Adipocyte (in vitro differentiated cells): ENCODE measurements around the gene RNF168.
"Not testable (repeated sequence)": the region's sequence is repeated elsewhere in the genome, so short reads cannot be mapped to it uniquely, and the experiment has no call there.

Experiments used
- DNase-seq: peaks from one replicate; pipeline ENCODE4 v3.0.0-alpha.2; 2015; ENCODE audit warnings: low read depth
- H3K27me3 ChIP-seq: replicated peaks from 2 replicates; pipeline ENCODE4 v1.7.0; 2013; ENCODE audit warnings: mild to moderate bottlenecking, low read length, moderate library complexity; ENCODE audit not compliant: control insufficient read depth, insufficient read depth
- H3K36me3 ChIP-seq: 2 replicates; pipeline ENCODE4 v1.7.0; 2013; ENCODE audit warnings: low read length, mild to moderate bottlenecking, moderate library complexity; ENCODE audit not compliant: control insufficient read depth, insufficient read depth, severe bottlenecking
- H3K4me1 ChIP-seq: 2 replicates; pipeline ENCODE4 v1.7.0; 2013; ENCODE audit warnings: mild to moderate bottlenecking, low read length, moderate library complexity; ENCODE audit not compliant: control insufficient read depth, insufficient read depth
- H3K4me3 ChIP-seq: 2 replicates; pipeline ENCODE4 v1.7.0; 2013; ENCODE audit warnings: mild to moderate bottlenecking, low read length, moderate library complexity
- H3K9ac ChIP-seq: 2 replicates; pipeline ENCODE4 v1.7.0; 2013; ENCODE audit warnings: mild to moderate bottlenecking, low read length, moderate library complexity
- H3K9me3 ChIP-seq: 2 replicates; pipeline ENCODE4 v1.7.0; 2013; ENCODE audit warnings: mild to moderate bottlenecking, low read length, moderate library complexity; ENCODE audit not compliant: control insufficient read depth

RNF168 gene

GRCh38 chr3:196528639-196529233, 25.2 kb upstream of the RNF168 start:
- Histone ChIP-seq H3K9me3 (no peaks in the 10 kb centered on the region), H3K4me1 (peaks cover 6% of the 10 kb centered on the region), H3K27me3 (no peaks in the 10 kb centered on the region), H3K9ac (peak overlapping the region; percentile 87), H3K36me3 (no peaks in the 10 kb centered on the region), H3K4me3 (peak overlapping the region; percentile 83)
- DNase-seq, result peak; percentile 74

- Histone ChIP-seq H3K4me3 (no peak overlapping the region), H3K36me3 (no peaks in the 10 kb centered on the region), H3K9ac (no peak overlapping the region), H3K4me1 (peaks cover 6% of the 10 kb centered on the region), H3K27me3 (no peaks in the 10 kb centered on the region), H3K9me3 (peaks cover 4% of the 10 kb centered on the region)
- no peak for DNase-seq
Measured at GRCh38 chr3:196525141-196525540, 21.6 kb upstream of the RNF168 start.

GRCh38 chr3:196524527-196524926, 21.0 kb upstream of the RNF168 start:
- Histone ChIP-seq H3K9me3 (peaks cover 10% of the 10 kb centered on the region), H3K4me1 (peaks cover 6% of the 10 kb centered on the region), H3K27me3 (no peaks in the 10 kb centered on the region), H3K4me3 (no peak overlapping the region), H3K9ac (no peak overlapping the region), H3K36me3 (no peaks in the 10 kb centered on the region)
- peak; percentile 19 for DNase-seq

- H3K9me3 ChIP-seq, result peaks cover 14% of the 10 kb centered on the region
- DNase-seq, result no peak
- no peak overlapping the region for H3K9ac ChIP-seq
- peaks cover 8% of the 10 kb centered on the region for H3K4me1 ChIP-seq
- H3K27me3 ChIP-seq, result no peaks in the 10 kb centered on the region
- no peak overlapping the region for H3K4me3 ChIP-seq
- H3K36me3 ChIP-seq, result no peaks in the 10 kb centered on the region
Measured at GRCh38 chr3:196523841-196524240, 20.3 kb upstream of the RNF168 start.

DNA sequence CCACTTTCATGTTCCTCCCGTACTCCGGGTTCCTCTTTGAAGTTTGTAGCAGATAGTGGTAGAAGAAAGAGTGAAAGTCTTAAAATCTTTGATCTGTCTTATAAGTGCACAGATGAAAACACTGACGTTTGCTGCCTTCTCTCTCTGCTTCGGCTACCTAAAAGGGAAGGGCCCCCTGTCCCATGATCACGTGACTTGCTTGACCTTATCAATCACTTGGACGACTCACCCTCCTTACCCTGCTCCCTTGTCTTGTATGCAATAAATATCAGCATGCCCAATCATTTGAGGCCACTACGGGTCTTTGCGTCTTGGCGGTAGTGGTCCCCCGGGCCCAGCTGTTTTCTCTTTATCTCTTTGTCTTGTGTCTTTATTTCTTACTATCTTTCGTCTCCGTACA, 17.7 kb upstream of the RNF168 start:
- H3K4me3 ChIP-seq, DNase-seq: not testable (repeated sequence)

GRCh38 chr3:196519718-196520082, 16.1 kb upstream of the RNF168 start:
- DNase-seq, result no peak
- H3K9me3 ChIP-seq, result peaks cover 16% of the 10 kb centered on the region

More for the DNA sequence above, 17.7 kb upstream of the RNF168 start:
- H3K9me3 ChIP-seq, result peaks cover 16% of the 10 kb centered on the region
- not testable (repeated sequence) for H3K36me3 ChIP-seq, H3K4me1 ChIP-seq, H3K27me3 ChIP-seq, H3K9ac ChIP-seq

GRCh38 chr3:196518966-196519717, 15.6 kb upstream of the RNF168 start:
- DNase-seq, result peak; percentile 96
- Histone ChIP-seq H3K4me1 (peaks cover 3% of the 10 kb centered on the region), H3K9ac (no peak overlapping the region), H3K27me3 (no peaks in the 10 kb centered on the region), H3K4me3 (no peak overlapping the region), H3K9me3 (peaks cover 16% of the 10 kb centered on the region), H3K36me3 (no peaks in the 10 kb centered on the region)

More at GRCh38 chr3:196519718-196520082, 16.1 kb upstream of the RNF168 start:
- no peaks in the 10 kb centered on the region for H3K27me3 ChIP-seq
- no peak overlapping the region for H3K4me3 ChIP-seq
- peaks cover 3% of the 10 kb centered on the region for H3K4me1 ChIP-seq
- H3K9ac ChIP-seq, result no peak overlapping the region
- H3K36me3 ChIP-seq, result no peaks in the 10 kb centered on the region

GRCh38 chr3:196517919-196518318, 14.4 kb upstream of the RNF168 start:
- H3K36me3 ChIP-seq, result no peaks in the 10 kb centered on the region
- H3K27me3 ChIP-seq, result no peaks in the 10 kb centered on the region
- H3K9ac ChIP-seq, result no peak overlapping the region
- no peak for DNase-seq
- no peak overlapping the region for H3K4me3 ChIP-seq
- peaks cover 6% of the 10 kb centered on the region for H3K4me1 ChIP-seq
- H3K9me3 ChIP-seq, result peaks cover 16% of the 10 kb centered on the region

- Histone ChIP-seq H3K9me3 (peaks cover 16% of the 10 kb centered on the region), H3K4me1 (peaks cover 6% of the 10 kb centered on the region), H3K27me3 (no peaks in the 10 kb centered on the region), H3K36me3 (no peaks in the 10 kb centered on the region), H3K4me3 (no peak overlapping the region), H3K9ac (no peak overlapping the region)
- DNase-seq, result peak; percentile 8
Measured at GRCh38 chr3:196517162-196517800, 13.7 kb upstream of the RNF168 start.

DNA sequence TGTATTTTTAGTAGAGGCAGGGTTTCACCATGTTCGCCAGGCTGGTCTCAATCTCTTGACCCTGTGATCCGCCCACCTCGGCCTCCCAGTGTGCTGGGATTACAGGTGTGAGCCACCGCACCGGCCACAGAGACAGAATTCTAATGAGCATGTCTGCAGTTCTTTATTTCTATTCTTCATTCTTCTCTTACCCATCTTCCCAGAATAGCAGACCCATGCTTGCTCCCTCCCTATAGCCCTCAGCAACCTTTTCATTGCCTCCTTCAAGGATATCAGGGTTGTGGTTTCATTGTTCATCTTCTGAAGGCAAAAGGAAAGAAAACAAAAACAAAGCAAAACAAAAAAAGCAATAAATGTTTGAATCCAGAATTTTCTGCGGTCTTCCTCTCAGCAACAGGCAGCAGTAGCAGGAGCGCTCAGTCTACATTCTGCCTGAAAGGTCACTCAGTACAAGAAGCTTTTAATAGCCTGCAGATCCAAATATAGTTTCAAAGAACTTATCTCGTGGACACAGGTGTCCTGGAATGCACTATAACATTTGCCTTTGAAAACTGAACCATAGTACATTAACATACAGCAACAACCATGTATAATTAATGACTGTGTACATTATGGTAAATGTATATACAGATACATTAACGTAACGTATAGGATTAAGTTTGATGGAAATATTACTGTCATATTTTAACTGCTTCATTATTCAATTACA, 11.5 kb upstream of the RNF168 start, which contains the start of gene SMCO1:
Gene SMCO1, minus strand, starts transcription at position 434 of the 709 bp plus-strand sequence. Its CDS starts 137 bp downstream, at position 297.
- Histone ChIP-seq H3K27me3 (peaks cover 3% of the 10 kb centered on the region), H3K4me1 (peaks cover 6% of the 10 kb centered on the region), H3K36me3 (no peaks in the 10 kb centered on the region), H3K9me3 (peaks cover 12% of the 10 kb centered on the region), H3K4me3 (no peak within 1 kb of the TSS), H3K9ac (no peak within 1 kb of the TSS)
- no peak for DNase-seq

DNA sequence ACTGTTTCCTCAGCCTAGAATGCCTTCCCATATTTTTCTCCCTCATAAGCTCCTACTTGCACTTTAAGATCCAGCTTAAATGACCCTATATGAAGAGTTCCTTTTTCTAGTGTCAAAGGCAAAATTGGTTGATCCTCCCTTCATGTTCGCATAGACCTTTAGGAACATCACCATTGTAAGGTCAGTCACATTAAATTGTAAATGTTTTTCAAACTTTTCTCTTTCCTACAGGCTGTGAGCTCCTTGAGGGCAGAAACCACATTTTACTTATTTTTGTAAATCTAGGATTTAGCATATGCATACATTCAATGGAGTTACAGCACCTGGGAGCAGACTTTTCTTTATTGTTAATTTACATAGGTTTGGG, 10.8 kb upstream of the RNF168 start:
- H3K9me3 ChIP-seq, result peaks cover 5% of the 10 kb centered on the region
- H3K4me1 ChIP-seq, result peaks cover 6% of the 10 kb centered on the region
- no peaks in the 10 kb centered on the region for H3K36me3 ChIP-seq
- no peak overlapping the region for H3K9ac ChIP-seq
- no peak for DNase-seq
- H3K4me3 ChIP-seq, result no peak overlapping the region
- H3K27me3 ChIP-seq, result peaks cover 3% of the 10 kb centered on the region
